HG03045 (cell line): Measurements from ENCODE around the gene ERG.

Experiments
- ATAC-seq: cut with Tn5 transposase; IDR thresholded peaks from one replicate; pipeline ENCODE4 v1.9.1; 2021; ENCODE audit warnings: mild to moderate bottlenecking, moderate library complexity; ENCODE audit not compliant: unreplicated experiment

ERG gene

DNA sequence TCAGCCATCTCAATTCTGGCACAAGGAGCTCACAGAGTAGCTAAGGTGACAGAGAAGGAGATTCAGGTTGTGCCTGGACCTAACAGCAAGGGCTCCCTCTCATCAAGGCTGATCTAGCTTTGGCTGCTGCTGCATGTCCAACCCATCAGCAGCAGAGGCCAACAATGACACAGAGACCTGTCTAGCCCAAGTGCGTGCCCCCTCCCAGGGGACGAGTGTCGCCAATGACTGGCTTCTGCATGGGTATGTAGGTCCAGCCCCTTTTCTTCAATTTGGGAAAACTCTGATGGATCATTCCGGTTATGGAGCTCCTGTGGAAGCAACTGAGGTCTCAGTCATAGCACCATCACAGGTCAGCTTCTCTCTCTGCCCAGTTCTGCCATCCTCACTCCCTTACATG, 158.1 kb downstream of the ERG start:
- ATAC-seq = no peak

DNA sequence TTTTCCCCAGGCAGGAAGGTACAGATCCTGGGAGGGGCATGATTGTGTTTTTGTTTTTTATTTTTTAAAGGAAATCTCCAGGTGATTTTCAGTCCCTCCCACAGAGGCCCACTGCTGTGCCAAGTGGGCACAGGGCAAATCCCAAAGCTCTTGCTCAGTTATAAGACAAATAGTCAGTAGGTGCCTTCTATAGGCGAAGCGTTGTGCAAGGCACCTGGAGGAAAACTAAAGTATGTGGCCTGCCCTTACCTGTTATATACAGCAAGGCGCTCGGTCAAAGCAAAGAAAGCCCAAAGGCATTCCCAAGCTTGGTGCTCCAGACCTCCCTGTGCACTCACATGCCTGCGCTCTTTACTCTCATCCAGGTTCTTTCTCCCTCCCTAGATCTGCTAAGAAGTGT, 160.5 kb downstream of the ERG start:
- no peak for ATAC-seq

DNA sequence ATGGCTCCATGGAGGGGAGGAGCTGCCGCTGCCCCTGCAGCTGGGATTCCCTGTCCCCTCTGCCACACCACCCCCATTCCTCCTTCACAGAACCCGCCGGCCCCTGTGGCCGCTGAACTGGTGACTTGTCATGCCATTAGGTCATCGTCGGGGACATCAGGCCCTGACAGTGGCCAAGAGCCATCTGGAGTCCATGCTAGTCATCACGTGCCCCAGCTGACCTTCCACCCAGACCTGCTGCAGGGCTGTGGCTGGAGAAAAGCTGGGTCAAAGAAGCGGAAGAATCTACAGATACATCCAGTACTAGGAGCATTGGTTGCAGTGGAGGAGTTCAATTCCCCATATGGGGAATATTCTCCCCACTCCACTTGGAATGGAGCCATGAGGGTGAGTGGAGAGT, 163.4 kb downstream of the ERG start:
- ATAC-seq = no peak

DNA sequence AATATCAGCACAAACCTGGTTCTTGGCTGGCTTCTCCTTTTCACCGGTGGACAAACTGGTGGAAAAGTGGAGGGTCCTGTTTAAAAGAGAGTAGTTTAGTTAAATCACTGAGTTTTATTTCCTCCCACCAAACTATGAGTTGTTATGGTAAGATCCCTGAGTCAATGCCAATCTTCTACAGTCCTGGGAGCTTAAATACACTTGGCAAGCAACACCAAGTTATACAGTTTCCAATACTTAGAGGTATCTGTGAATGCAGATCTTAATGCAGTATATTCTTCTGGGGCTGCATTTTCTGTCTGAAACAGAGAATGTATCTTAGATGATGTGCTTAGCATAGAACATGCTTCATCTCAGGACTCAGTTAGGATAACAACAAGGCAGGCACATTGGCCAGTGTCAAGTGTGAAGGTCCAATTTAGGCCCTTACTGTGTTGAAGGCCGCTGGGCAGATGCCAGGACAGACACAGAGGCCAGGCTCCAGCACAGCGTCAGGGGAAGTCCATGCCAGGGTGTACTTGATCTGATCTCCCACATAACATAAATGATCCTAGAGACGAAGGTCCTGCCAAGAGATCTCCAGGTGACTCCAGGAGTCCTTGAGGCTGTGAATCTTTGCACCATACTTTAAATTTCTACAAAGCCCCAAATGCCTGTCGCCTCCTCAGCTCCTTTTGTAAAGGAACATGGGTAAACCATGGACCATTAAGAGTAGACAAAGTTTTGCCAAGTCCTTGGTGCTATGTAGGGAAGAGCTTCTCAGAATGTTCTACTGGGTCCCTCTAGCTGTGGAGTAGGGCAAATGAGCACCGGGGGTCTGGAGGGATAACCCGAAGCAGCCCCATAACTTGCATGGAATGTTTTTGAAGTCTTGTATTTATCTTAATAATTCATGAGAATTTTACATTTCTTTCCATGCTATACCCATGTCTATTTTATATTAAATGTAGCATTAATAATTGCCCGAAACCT, 164.7 kb downstream of the ERG start:
- ATAC-seq = no peak

DNA sequence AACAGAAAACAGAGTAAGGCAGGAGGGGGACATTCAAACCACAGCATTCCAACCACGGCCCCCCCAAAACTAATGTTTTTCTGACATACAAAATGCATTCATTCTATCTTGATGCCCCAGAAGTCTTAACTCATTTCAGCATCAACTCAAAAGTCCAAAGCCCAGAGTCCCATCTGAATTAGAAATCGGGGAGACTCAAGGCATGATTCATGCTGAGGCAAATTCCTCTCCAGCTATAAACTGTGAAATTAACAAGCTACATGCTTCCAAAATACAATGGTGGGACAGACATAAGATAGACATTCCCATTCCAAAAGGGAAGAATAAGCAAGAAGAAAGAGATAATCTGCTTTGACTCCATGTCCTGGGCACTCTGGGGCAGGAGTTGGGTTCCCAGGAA, 167.6 kb downstream of the ERG start:
- ATAC-seq = no peak
